Naive thymus-derived CD4-positive, alpha-beta T cell (primary cell): ENCODE measurements around the gene ZNF81. TPM values are rescaled to one million over a fixed set of nuclear protein-coding genes. Genes with fewer than 3 reads are reported as not detected.
"Not testable (repeated sequence)": the region's sequence is repeated elsewhere in the genome, so short reads cannot be mapped to it uniquely, and the experiment has no call there.

Experiments
- ATAC-seq: fragments of 150-1000 bp; cut with Tn5 transposase; 2 replicates; pipeline ENCODE4 v1.10.0; 2021; ENCODE audit warnings: mild to moderate bottlenecking, moderate library complexity
- CTCF ChIA-PET: fragments of 350-600 bp; sonication (Branson Sonifier 250); formaldehyde crosslinking; loops from one replicate; lab custom pipeline; 2021; ENCODE audit warnings: antibody characterized with exemption; lab: Charles Lee
- POLR2A ChIA-PET: fragments of 350-600 bp; sonication (Branson Sonifier 250); formaldehyde crosslinking; loops from one replicate; lab custom pipeline; 2021; ENCODE audit warnings: antibody characterized with exemption, inconsistent platforms; lab: Charles Lee
- DNase-seq, 9 donors: peaks; one replicate each; pipeline versions ENCODE4 v3.0.0 to v3.0.0-alpha.2; 2020 to 2022; ENCODE audit warnings: mixed read lengths in 1 of 9
- H3K27ac ChIP-seq: one replicate; pipeline ENCODE4 v1.7.0; 2013; ENCODE audit warnings: mild to moderate bottlenecking, low read depth, low read length, moderate library complexity
- H3K27me3 ChIP-seq, 2 donors: one replicate each; pipeline ENCODE4 v1.7.0; 2013; ENCODE audit warnings: low read length in 2 of 2, mild to moderate bottlenecking in 2 of 2, moderate library complexity in 2 of 2; ENCODE audit not compliant: control insufficient read depth in 2 of 2, insufficient read depth in 2 of 2
- H3K36me3 ChIP-seq, 3 experiments: 1 replicate in 2 of 3; 2 replicates in 1 of 3; pipeline ENCODE4 v1.7.0; 2013; ENCODE audit warnings: low read length in 3 of 3, mild to moderate bottlenecking in 3 of 3, moderate library complexity in 1 of 3; ENCODE audit not compliant: insufficient read depth in 3 of 3, control insufficient read depth in 2 of 3
- H3K4me1 ChIP-seq, 2 donors: one replicate each; pipeline ENCODE4 v1.7.0; 2013; ENCODE audit warnings: low read length in 2 of 2, mild to moderate bottlenecking in 2 of 2, moderate library complexity in 1 of 2; ENCODE audit not compliant: control insufficient read depth in 2 of 2, insufficient read depth in 2 of 2
- H3K4me3 ChIP-seq: 2 replicates; pipeline ENCODE4 v1.7.0; 2013; ENCODE audit warnings: mild to moderate bottlenecking, low read length
- H3K9me3 ChIP-seq, 3 experiments: 1 replicate in 2 of 3; 2 replicates in 1 of 3; pipeline ENCODE4 v1.7.0; 2013; ENCODE audit warnings: low read length in 3 of 3; ENCODE audit not compliant: control insufficient read depth in 2 of 3
- H3K27ac Mint-ChIP-seq, 9 donors: one replicate each; pipeline ENCODE4 v1.8.0; 2020 to 2022; ENCODE audit warnings: mixed read lengths in 9 of 9, mild to moderate bottlenecking in 8 of 9, moderate library complexity in 5 of 9, inconsistent platforms in 2 of 9
- H3K27me3 Mint-ChIP-seq, 5 donors: one replicate each; pipeline ENCODE4 v1.8.0; 2021 to 2022; ENCODE audit warnings: mixed read lengths in 5 of 5, mild to moderate bottlenecking in 1 of 5
- H3K36me3 Mint-ChIP-seq, 5 donors: one replicate each; pipeline ENCODE4 v1.8.0; 2020 to 2022; ENCODE audit warnings: mixed read lengths in 5 of 5, mild to moderate bottlenecking in 3 of 5, inconsistent platforms in 1 of 5
- H3K4me1 Mint-ChIP-seq, 7 donors: one replicate each; pipeline ENCODE4 v1.8.0; 2020 to 2022; ENCODE audit warnings: mixed read lengths in 7 of 7, mild to moderate bottlenecking in 3 of 7, inconsistent platforms in 1 of 7
- H3K4me3 Mint-ChIP-seq, 10 donors: one replicate each; pipeline ENCODE4 v1.8.0; 2020 to 2022; ENCODE audit warnings: mild to moderate bottlenecking in 10 of 10, mixed read lengths in 10 of 10, moderate library complexity in 6 of 10, inconsistent platforms in 2 of 10
- H3K9me3 Mint-ChIP-seq, 11 donors: one replicate each; pipeline ENCODE4 v1.8.0; 2020 to 2022; ENCODE audit warnings: mixed read lengths in 11 of 11, mild to moderate bottlenecking in 4 of 11, inconsistent platforms in 1 of 11, moderate library complexity in 1 of 11
- intact Hi-C, 2 donors: fragments of 100-400 bp; cut with micrococcal nuclease; formaldehyde crosslinking; loops; one replicate each; pipeline ENCODE4 v1.15.1; 2023
- polyA plus RNA-seq, 2 donors: library from polyadenylated mRNA; unstranded; fragments of 300-500 nt; fragmentation: Illumina TruSeq; gene quantifications; one replicate each; pipeline ENCODE4 v1.2.3, GENCODE V29; 2021
- total RNA-seq, 6 experiments: library from RNA in 5 of 6; stranded (reverse) in 5 of 6; gene quantifications; 1 replicate in 5 of 6; 2 replicates in 1 of 6; pipeline ENCODE4 v1.2.3 and lab custom pipeline; 2021 to 2026

Gene ZNF81
- total and polyA plus RNA-seq, 7 experiments from 2014 or later: 2.1 to 14.7 (median 11.4) TPM

GRCh38 chrX:47936224-47936939 is 99.7 kb downstream of the ZNF81 start:
- ChIA-PET POLR2A (no interaction called here), CTCF (no interaction called here)
- Mint-ChIP-seq H3K4me3 (peak overlapping the region; percentile 69 to 93 (median 85)), H3K36me3 (no peaks in the 10 kb centered on the region), H3K27me3 (no peaks in the 10 kb centered on the region), H3K4me1 (peaks cover 0 to 11% (median 8%) of the 10 kb centered on the region in 7 donors), H3K27ac (peak overlapping the region in 7 of 9 donors; percentile 17 to 89 (median 74)), H3K9me3 (no peaks in the 10 kb centered on the region)
- Histone ChIP-seq H3K4me3 (no peak overlapping the region), H3K27ac (peak overlapping the region; percentile 21), H3K36me3 (no peaks in the 10 kb centered on the region), H3K4me1 (no peaks in the 10 kb centered on the region), H3K9me3 (no peaks in the 10 kb centered on the region), H3K27me3 (no peaks in the 10 kb centered on the region)
- intact Hi-C loops: no loop called here
- DNase-seq: peak in 4 of 9 donors; percentile 8 to 20 (median 12)
- ATAC-seq: no peak

- Mint-ChIP-seq H3K4me1 (peaks cover 0 to 11% (median 8%) of the 10 kb centered on the region in 7 donors), H3K36me3 (no peaks in the 10 kb centered on the region), H3K27ac (peak overlapping the region in 2 of 9 donors; percentile 3 to 17), H3K27me3 (no peaks in the 10 kb centered on the region), H3K4me3 (peak overlapping the region; percentile 69 to 93 (median 85)), H3K9me3 (no peaks in the 10 kb centered on the region)
- Histone ChIP-seq H3K27ac (no peak overlapping the region), H3K4me3 (no peak overlapping the region), H3K27me3 (no peaks in the 10 kb centered on the region), H3K4me1 (no peaks in the 10 kb centered on the region), H3K36me3 (no peaks in the 10 kb centered on the region), H3K9me3 (no peaks in the 10 kb centered on the region)
- POLR2A ChIA-PET: no interaction called here
- intact Hi-C loops: no loop called here
- DNase-seq (no peak), ATAC-seq (no peak)
- CTCF ChIA-PET: no interaction called here
These were observed 100.2 kb downstream of the ZNF81 start for GRCh38 chrX:47936940-47937317.

DNA sequence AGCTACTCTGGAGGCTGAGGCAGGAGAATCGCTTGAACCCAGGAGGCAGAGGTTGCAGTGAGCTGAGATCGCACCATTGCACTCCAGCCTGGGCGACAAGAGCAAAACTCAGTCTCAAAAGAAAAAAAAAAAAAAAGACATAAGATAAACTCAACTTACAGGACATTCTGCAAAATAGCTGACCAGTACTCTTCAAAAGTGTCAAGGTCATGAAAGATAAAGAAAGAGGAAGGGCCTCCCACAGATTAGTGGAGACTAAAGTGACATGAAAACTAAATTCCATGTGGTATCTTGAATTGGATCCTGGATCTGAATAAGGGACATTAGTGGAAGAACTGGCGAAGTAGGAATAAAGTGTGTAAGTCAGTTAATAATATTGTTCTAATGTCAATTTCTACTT is 103.7 kb downstream of the ZNF81 start:
- no peaks in the 10 kb centered on the region for H3K36me3 ChIP-seq

DNA sequence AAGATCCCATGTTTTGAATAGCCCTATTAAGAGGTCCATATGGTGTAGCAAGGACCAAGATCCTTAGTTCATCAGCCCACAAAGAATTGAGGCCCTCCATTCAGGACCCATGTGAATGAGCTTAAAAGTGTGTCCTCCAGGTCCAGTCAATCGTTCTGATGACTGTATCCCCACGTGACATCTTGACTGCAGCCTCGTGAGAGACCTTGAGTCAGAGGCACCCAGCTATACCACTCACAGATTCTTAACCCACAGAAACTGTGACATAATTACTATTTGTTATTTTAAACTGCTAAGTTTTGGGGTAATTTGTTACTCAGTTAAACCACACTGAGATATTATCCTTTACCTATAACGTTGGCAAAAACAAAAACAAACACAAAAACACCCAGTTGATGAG is 104.7 kb downstream of the ZNF81 start:
- CTCF ChIA-PET: no interaction called here
- no peaks in the 10 kb centered on the region for H3K27me3 Mint-ChIP-seq

More for the DNA sequence above, 103.7 kb downstream of the ZNF81 start:
- H3K4me1 ChIP-seq: no peaks in the 10 kb centered on the region
- no peak overlapping the region for H3K27ac ChIP-seq
- CTCF ChIA-PET: no interaction called here
- H3K36me3 Mint-ChIP-seq: peaks cover 0 to 4% (median 0%) of the 10 kb centered on the region in 5 donors
- intact Hi-C loops: no loop called here
- H3K9me3 ChIP-seq: no peaks in the 10 kb centered on the region
- peaks cover 0 to 14% (median 4%) of the 10 kb centered on the region in 11 donors for H3K9me3 Mint-ChIP-seq
- no peaks in the 10 kb centered on the region for H3K27me3 Mint-ChIP-seq
- DNase-seq (no peak), ATAC-seq (no peak)
- H3K4me3 Mint-ChIP-seq: no peak overlapping the region
- no peaks in the 10 kb centered on the region for H3K27me3 ChIP-seq
- no peak overlapping the region for H3K4me3 ChIP-seq
- H3K27ac Mint-ChIP-seq: no peak overlapping the region
- POLR2A ChIA-PET: no interaction called here
- H3K4me1 Mint-ChIP-seq: peaks cover 0 to 11% (median 8%) of the 10 kb centered on the region in 7 donors

DNA sequence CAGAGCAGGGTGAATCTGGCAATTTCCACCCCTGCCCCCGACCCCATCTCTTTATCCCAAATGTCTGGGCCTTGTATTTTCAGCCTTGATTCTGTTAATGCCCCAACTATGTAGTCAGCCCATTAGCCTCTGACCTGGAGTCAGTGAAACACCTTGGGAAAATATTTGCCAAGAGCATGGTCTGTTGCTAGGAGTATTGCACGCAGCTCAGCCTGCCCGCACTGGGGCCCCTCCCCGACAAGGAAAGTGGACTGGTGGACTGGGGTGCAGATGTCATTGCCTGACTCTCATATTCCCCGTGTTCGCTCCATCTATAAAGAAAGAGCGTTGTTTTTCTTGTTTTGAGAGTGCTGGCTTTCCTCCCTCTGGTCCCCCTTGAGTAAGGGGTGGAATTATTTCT is 118.6 kb downstream of the ZNF81 start:
- peaks cover 0 to 20% (median 9%) of the 10 kb centered on the region in 11 donors for H3K9me3 Mint-ChIP-seq
- CTCF ChIA-PET, ATAC-seq, H3K4me1 ChIP-seq, H3K27ac ChIP-seq, H3K4me1 Mint-ChIP-seq, H3K9me3 ChIP-seq, H3K4me3 Mint-ChIP-seq, H3K4me3 ChIP-seq, H3K36me3 ChIP-seq, POLR2A ChIA-PET, H3K36me3 Mint-ChIP-seq, H3K27me3 Mint-ChIP-seq, H3K27ac Mint-ChIP-seq, DNase-seq, H3K27me3 ChIP-seq: not testable (repeated sequence)
- intact Hi-C loops: loop anchor here in 1 of 2 donors (10.0 kb wide), 1 partner anchor 120 kb away; the partner anchor contains the start of gene ZNF81

More for the DNA sequence above, 104.7 kb downstream of the ZNF81 start:
- Histone ChIP-seq H3K36me3 (no peaks in the 10 kb centered on the region), H3K27me3 (no peaks in the 10 kb centered on the region), H3K4me3 (no peak overlapping the region), H3K4me1 (no peaks in the 10 kb centered on the region), H3K9me3 (no peaks in the 10 kb centered on the region), H3K27ac (no peak overlapping the region)
- Mint-ChIP-seq H3K9me3 (peaks cover 0 to 14% (median 4%) of the 10 kb centered on the region in 11 donors), H3K36me3 (peaks cover 0 to 4% (median 0%) of the 10 kb centered on the region in 5 donors), H3K4me1 (peaks cover 0 to 7% (median 4%) of the 10 kb centered on the region in 7 donors), H3K27ac (no peak overlapping the region), H3K4me3 (no peak overlapping the region)
- intact Hi-C loops: no loop called here
- DNase-seq (no peak), ATAC-seq (no peak)
- POLR2A ChIA-PET: no interaction called here

GRCh38 chrX:47956016-47956415 is 119.3 kb downstream of the ZNF81 start:
- no peak for ATAC-seq
- no peaks in the 10 kb centered on the region for H3K9me3 ChIP-seq
- intact Hi-C loops: loop anchor here in 1 of 2 donors (10.0 kb wide), 1 partner anchor 121 kb away; the partner anchor contains the start of gene ZNF81
- no peaks in the 10 kb centered on the region for H3K27me3 ChIP-seq
- Mint-ChIP-seq H3K4me3 (no peak overlapping the region), H3K27me3 (no peaks in the 10 kb centered on the region), H3K36me3 (peaks cover 0 to 3% (median under 1%) of the 10 kb centered on the region in 5 donors), H3K4me1 (peaks cover 0 to 3% (median 0%) of the 10 kb centered on the region in 7 donors), H3K9me3 (peaks cover 0 to 13% (median 6%) of the 10 kb centered on the region in 11 donors), H3K27ac (no peak overlapping the region)
- no peaks in the 10 kb centered on the region for H3K4me1 ChIP-seq
- H3K27ac ChIP-seq: no peak overlapping the region
- no peak for DNase-seq
- no peak overlapping the region for H3K4me3 ChIP-seq
- CTCF ChIA-PET: no interaction called here
- no peaks in the 10 kb centered on the region for H3K36me3 ChIP-seq
- POLR2A ChIA-PET: no interaction called here
